Liver (tissue), 3 donors: ENCODE measurements around the gene S100Z.

Experiments used
- RAD21 ChIP-seq, 2 donors: IDR thresholded peaks; 2 replicates each; pipeline ENCODE4 v1.6.1; 2016; ENCODE audit warnings: antibody characterized with exemption in 2 of 2, mild to moderate bottlenecking in 2 of 2
- REST ChIP-seq: IDR thresholded peaks from 2 replicates; pipeline ENCODE4 v1.6.1; 2016; ENCODE audit warnings: antibody characterized with exemption, mild to moderate bottlenecking
- RXRA ChIP-seq, 2 donors: IDR thresholded peaks; 2 replicates each; pipeline ENCODE4 v1.6.1; 2017 to 2018; ENCODE audit warnings: antibody characterized with exemption in 2 of 2, mild to moderate bottlenecking in 1 of 2
- SP1 ChIP-seq: IDR thresholded peaks from 2 replicates; pipeline ENCODE4 v1.6.1; 2018; ENCODE audit warnings: antibody characterized with exemption, mild to moderate bottlenecking
- TAF1 ChIP-seq: conservative IDR thresholded peaks from 2 replicates; pipeline ENCODE4 v1.6.1; 2016; ENCODE audit warnings: antibody characterized with exemption, mild to moderate bottlenecking
- TF ChIP-seq, protein P1 (sequence below): fragments of 150-350 bp; IDR thresholded peaks from 2 replicates; pipeline ENCODE4 v1.5.1; 2017; ENCODE audit warnings: improper control_type of control experiment, low read depth, low read length; ENCODE audit not compliant: missing input control
- donor health status: healthy.
- donor health status: healthy.

GRCh38 chr5:76818844-76819831 is 30.7 kb upstream of the S100Z start, which contains the start of gene F2RL1:
- TF ChIP-seq RAD21 (IDR thresholded peaks at IDR 0.05) (peak in 1 of 2 donors; percentile 30), SP1 (no peak), TAF1 (no peak), REST (peak; percentile 41), RXRA (IDR thresholded peaks at IDR 0.05) (no peak)
- TF ChIP-seq, protein P1, sequence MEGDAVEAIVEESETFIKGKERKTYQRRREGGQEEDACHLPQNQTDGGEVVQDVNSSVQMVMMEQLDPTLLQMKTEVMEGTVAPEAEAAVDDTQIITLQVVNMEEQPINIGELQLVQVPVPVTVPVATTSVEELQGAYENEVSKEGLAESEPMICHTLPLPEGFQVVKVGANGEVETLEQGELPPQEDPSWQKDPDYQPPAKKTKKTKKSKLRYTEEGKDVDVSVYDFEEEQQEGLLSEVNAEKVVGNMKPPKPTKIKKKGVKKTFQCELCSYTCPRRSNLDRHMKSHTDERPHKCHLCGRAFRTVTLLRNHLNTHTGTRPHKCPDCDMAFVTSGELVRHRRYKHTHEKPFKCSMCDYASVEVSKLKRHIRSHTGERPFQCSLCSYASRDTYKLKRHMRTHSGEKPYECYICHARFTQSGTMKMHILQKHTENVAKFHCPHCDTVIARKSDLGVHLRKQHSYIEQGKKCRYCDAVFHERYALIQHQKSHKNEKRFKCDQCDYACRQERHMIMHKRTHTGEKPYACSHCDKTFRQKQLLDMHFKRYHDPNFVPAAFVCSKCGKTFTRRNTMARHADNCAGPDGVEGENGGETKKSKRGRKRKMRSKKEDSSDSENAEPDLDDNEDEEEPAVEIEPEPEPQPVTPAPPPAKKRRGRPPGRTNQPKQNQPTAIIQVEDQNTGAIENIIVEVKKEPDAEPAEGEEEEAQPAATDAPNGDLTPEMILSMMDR = no peak
